ENCODE measurements around the gene MLN.

MLN gene

GRCh38 chr6:33813246-33813904 lies 9.6 kb upstream of the MLN start:
- no peaks in the 10 kb centered on the region for H4K20me1 ChIP-seq (ENCODE audit: control insufficient read depth, insufficient read depth, low read depth, low read length)
- TF ChIP-seq EZH2phosphoT487 (IDR thresholded peaks at IDR 0.05; ENCODE audit: borderline replicate concordance, low read length) = no peak
- TF ChIP-seq, protein P1, sequence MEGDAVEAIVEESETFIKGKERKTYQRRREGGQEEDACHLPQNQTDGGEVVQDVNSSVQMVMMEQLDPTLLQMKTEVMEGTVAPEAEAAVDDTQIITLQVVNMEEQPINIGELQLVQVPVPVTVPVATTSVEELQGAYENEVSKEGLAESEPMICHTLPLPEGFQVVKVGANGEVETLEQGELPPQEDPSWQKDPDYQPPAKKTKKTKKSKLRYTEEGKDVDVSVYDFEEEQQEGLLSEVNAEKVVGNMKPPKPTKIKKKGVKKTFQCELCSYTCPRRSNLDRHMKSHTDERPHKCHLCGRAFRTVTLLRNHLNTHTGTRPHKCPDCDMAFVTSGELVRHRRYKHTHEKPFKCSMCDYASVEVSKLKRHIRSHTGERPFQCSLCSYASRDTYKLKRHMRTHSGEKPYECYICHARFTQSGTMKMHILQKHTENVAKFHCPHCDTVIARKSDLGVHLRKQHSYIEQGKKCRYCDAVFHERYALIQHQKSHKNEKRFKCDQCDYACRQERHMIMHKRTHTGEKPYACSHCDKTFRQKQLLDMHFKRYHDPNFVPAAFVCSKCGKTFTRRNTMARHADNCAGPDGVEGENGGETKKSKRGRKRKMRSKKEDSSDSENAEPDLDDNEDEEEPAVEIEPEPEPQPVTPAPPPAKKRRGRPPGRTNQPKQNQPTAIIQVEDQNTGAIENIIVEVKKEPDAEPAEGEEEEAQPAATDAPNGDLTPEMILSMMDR (IDR thresholded peaks at IDR 0.05; ENCODE audit: low read depth, low read length, poor library complexity, severe bottlenecking) = no peak
- peaks cover 18% of the 10 kb centered on the region for H3K27me3 ChIP-seq (ENCODE audit: control insufficient read depth, low read length)
- H3F3A ChIP-seq (ENCODE audit: control insufficient read depth, insufficient read depth) = no peaks in the 10 kb centered on the region
- H3K36me3 ChIP-seq (ENCODE audit: control insufficient read depth, low read length) = no peaks in the 10 kb centered on the region
- H3K27ac ChIP-seq (ENCODE audit: low read depth, low read length) = no peak overlapping the region
- no peaks in the 10 kb centered on the region for H3K79me2 ChIP-seq (ENCODE audit: control insufficient read depth, low read length)
- H3K4me3 ChIP-seq (ENCODE audit: low read length) = no peak overlapping the region
- H3K9me2 ChIP-seq (replicated peaks; ENCODE audit: control insufficient read depth, low read length) = no peaks in the 10 kb centered on the region
- H3K9me3 ChIP-seq (ENCODE audit: control insufficient read depth, insufficient read depth, low read length) = no peaks in the 10 kb centered on the region
- no peak overlapping the region for H3K4me2 ChIP-seq (ENCODE audit: low read length)
- H3K4me1 ChIP-seq (ENCODE audit: control insufficient read depth, low read length) = no peaks in the 10 kb centered on the region

GRCh38 chr6:33812669-33813068 lies 8.9 kb upstream of the MLN start:
- TF ChIP-seq, protein P1 (IDR thresholded peaks at IDR 0.05; ENCODE audit: low read depth, low read length, poor library complexity, severe bottlenecking) = no peak
- TF ChIP-seq EZH2phosphoT487 (IDR thresholded peaks at IDR 0.05; ENCODE audit: borderline replicate concordance, low read length) = no peak
- H3K27ac ChIP-seq (ENCODE audit: low read depth, low read length) = no peak overlapping the region
- no peaks in the 10 kb centered on the region for H3K9me2 ChIP-seq (replicated peaks; ENCODE audit: control insufficient read depth, low read length)
- H3K4me3 ChIP-seq (ENCODE audit: low read length) = no peak overlapping the region
- H3K9me3 ChIP-seq (ENCODE audit: control insufficient read depth, insufficient read depth, low read length) = no peaks in the 10 kb centered on the region
- peaks cover 25% of the 10 kb centered on the region for H3K27me3 ChIP-seq (ENCODE audit: control insufficient read depth, low read length)
- no peaks in the 10 kb centered on the region for H3K4me1 ChIP-seq (ENCODE audit: control insufficient read depth, low read length)
- no peaks in the 10 kb centered on the region for H3K36me3 ChIP-seq (ENCODE audit: control insufficient read depth, low read length)
- H3K79me2 ChIP-seq (ENCODE audit: control insufficient read depth, low read length) = no peaks in the 10 kb centered on the region
- H4K20me1 ChIP-seq (ENCODE audit: control insufficient read depth, insufficient read depth, low read depth, low read length) = no peaks in the 10 kb centered on the region
- no peak overlapping the region for H3K4me2 ChIP-seq (ENCODE audit: low read length)
- no peaks in the 10 kb centered on the region for H3F3A ChIP-seq (ENCODE audit: control insufficient read depth, insufficient read depth)

DNA sequence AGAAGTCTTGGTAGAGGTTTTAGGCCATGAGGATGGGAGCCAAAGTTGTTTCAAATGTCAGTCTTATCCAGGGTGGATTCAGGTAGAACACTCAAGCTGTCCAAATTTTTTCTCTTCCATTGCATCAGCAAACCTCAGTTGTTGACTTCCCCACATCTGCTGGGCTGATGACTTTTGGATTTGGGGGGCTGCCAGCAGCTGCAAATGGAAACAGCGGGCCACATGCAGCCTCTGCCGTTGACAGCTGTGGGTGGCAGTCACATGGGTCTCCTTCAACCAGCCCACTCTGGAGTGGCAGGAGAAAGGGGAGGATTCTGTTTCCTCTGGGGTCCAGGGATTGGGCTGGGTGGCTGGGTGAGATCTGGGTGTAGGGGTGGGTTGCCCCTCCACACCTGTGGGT lies 5.8 kb upstream of the MLN start:
- no peak for TF ChIP-seq EZH2phosphoT487 (IDR thresholded peaks at IDR 0.05; ENCODE audit: borderline replicate concordance, low read length)
- TF ChIP-seq, protein P1 (IDR thresholded peaks at IDR 0.05; ENCODE audit: low read depth, low read length, poor library complexity, severe bottlenecking) = no peak
- Histone ChIP-seq H3K4me2 (ENCODE audit: low read length) (no peak overlapping the region), H3K4me1 (ENCODE audit: control insufficient read depth, low read length) (no peaks in the 10 kb centered on the region), H3K79me2 (ENCODE audit: control insufficient read depth, low read length) (no peaks in the 10 kb centered on the region), H3K27ac (ENCODE audit: low read depth, low read length) (no peak overlapping the region), H4K20me1 (ENCODE audit: control insufficient read depth, insufficient read depth, low read depth, low read length) (no peaks in the 10 kb centered on the region), H3K9me3 (ENCODE audit: control insufficient read depth, insufficient read depth, low read length) (no peaks in the 10 kb centered on the region), H3K36me3 (ENCODE audit: control insufficient read depth, low read length) (no peaks in the 10 kb centered on the region), H3F3A (ENCODE audit: control insufficient read depth, insufficient read depth) (no peaks in the 10 kb centered on the region), H3K4me3 (ENCODE audit: low read length) (no peak overlapping the region), H3K9me2 (replicated peaks; ENCODE audit: control insufficient read depth, low read length) (no peaks in the 10 kb centered on the region), H3K27me3 (ENCODE audit: control insufficient read depth, low read length) (peaks cover 45% of the 10 kb centered on the region)
